ENCODE data around the gene PSD2. TPM values are rescaled to one million over a fixed set of nuclear protein-coding genes. Genes with fewer than 3 reads are reported as not detected.

The PSD2 gene
- total and polyA plus RNA-seq, 10 of the 15 experiments (the other 5 are each of a cell fraction or from before 2014, with no cell fraction given): 0.02 to 0.14 (median 0.03) TPM; not detected in 5

- Histone ChIP-seq H3K79me2 (ENCODE audit: control insufficient read depth, insufficient read depth, low read length) (no peaks in the 10 kb centered on the region), H4K20me1 (ENCODE audit: control insufficient read depth, insufficient read depth) (no peaks in the 10 kb centered on the region), H3K9ac (ENCODE audit: control insufficient read depth, insufficient read depth, low read length) (no peak overlapping the region), H2AFZ (ENCODE audit: control insufficient read depth, low read depth, low read length) (no peak overlapping the region), H3K9me3 (replicated peaks; ENCODE audit: control insufficient read depth, insufficient read depth, low read length) (no peaks in the 10 kb centered on the region), H3K36me3 (ENCODE audit: control insufficient read depth in 2 of 2, insufficient read depth in 2 of 2, low read length in 1 of 2) (peaks cover 2 to 5% of the 10 kb centered on the region in 2 experiments; a peak in 3 of 4 replicates), H3K4me2 (ENCODE audit: control insufficient read depth, insufficient read depth) (no peak overlapping the region), H3K4me1 (ENCODE audit: control insufficient read depth, insufficient read depth, low read length) (peaks cover 4% of the 10 kb centered on the region; the same call in 1 of the 2 replicates), H3K27me3 (replicated peaks in 1 of 2; ENCODE audit: control insufficient read depth in 2 of 2, insufficient read depth in 2 of 2, low read length in 1 of 2) (no peaks in the 10 kb centered on the region), H3K27ac (ENCODE audit: control insufficient read depth, insufficient read depth) (no peak overlapping the region), H3K4me3 (no peak overlapping the region)
- RAD21 ChIA-PET (ENCODE audit: unreplicated experiment): no interaction called here
- in situ Hi-C loops (cut with MboI) (no loop called here), intact Hi-C loops (cut with micrococcal nuclease; ENCODE audit: unreplicated experiment) (no loop called here)
- CTCF ChIA-PET: interaction anchor here (1.2 kb wide), 1 partner anchor 58 kb away, joined by 3 read pairs; no protein-coding TSS in a partner anchor
- WGBS (ENCODE audit: insufficient coverage, insufficient replicate concordance, low lambda C conversion rate, missing lambda C conversion rate): 83% methylated on average over 6 of the region's 10 CpGs
- DNase-seq (ENCODE audit: low read depth, low spot score): no peak
- ATAC-seq: no peak
- BruUV-seq (replicated peaks): no TSS peak
- no peak for FAIRE-seq
- SMC1A ChIA-PET (ENCODE audit: uncharacterized antibody, unreplicated experiment): no interaction called here
- POLR2A ChIA-PET: interaction anchor here (1.0 kb wide), 1 partner anchor 7 kb away, joined by 4 read pairs; no protein-coding TSS in a partner anchor
- no peak for TF ChIP-seq ZNF274 (IDR thresholded peaks at IDR 0.05; ENCODE audit: insufficient read depth, insufficient read length)
- TF ChIP-seq NKRF (conservative IDR thresholded peaks at IDR 0.05): no peak
- no peak for TF ChIP-seq E2F8 (IDR thresholded peaks at IDR 0.05; ENCODE audit: low read depth, partially characterized antibody)
- no peak for TF ChIP-seq FOXK2 (IDR thresholded peaks at IDR 0.05)
- no peak for TF ChIP-seq EZH2 (IDR thresholded peaks at IDR 0.05; ENCODE audit: borderline replicate concordance, control insufficient read depth, low read depth, low read length)
- TF ChIP-seq FOS (IDR thresholded peaks at IDR 0.05; ENCODE audit: borderline replicate concordance, extremely low read depth, insufficient read length): no peak
- TF ChIP-seq ZNF592 (IDR thresholded peaks at IDR 0.05): no peak
- TF ChIP-seq SMC3 (IDR thresholded peaks at IDR 0.05; ENCODE audit: borderline replicate concordance, low read length): no peak
- no peak for TF ChIP-seq CBFB (IDR thresholded peaks at IDR 0.05; ENCODE audit: low read depth)
- no peak for TF ChIP-seq DPF2 (IDR thresholded peaks at IDR 0.05)
- TF ChIP-seq USF1 (IDR thresholded peaks at IDR 0.05; ENCODE audit: borderline replicate concordance, extremely low read length, insufficient read depth, low read depth, low read length): no peak
- TF ChIP-seq BCL11A (IDR thresholded peaks at IDR 0.05; ENCODE audit: low read depth, low read length): no peak
- no peak for TF ChIP-seq BMI1 (IDR thresholded peaks at IDR 0.05; ENCODE audit: borderline replicate concordance)
- TF ChIP-seq ETV6 (conservative IDR thresholded peaks at IDR 0.05 in 1 of 2, IDR thresholded peaks at IDR 0.05 in 1 of 2; ENCODE audit: borderline replicate concordance in 1 of 2, low read depth in 1 of 2): no peak
Observed at GRCh38 chr5:139882961-139883539, 87.4 kb downstream of the PSD2 start.

Data from GM12878 (cell line).